ENCODE data around the gene NDST3.

Gene NDST3

GRCh38 chr4:118268780-118269179 is 234.5 kb downstream of the NDST3 start:
- no peak overlapping the region for H3K27ac ChIP-seq (replicated peaks)
- TF ChIP-seq GABPA (IDR thresholded peaks at IDR 0.05; ENCODE audit: low read depth) (no peak), POLR2AphosphoS5 (IDR thresholded peaks at IDR 0.05; ENCODE audit: low read depth) (no peak), CTCF (IDR thresholded peaks at IDR 0.05; ENCODE audit: insufficient read depth, low read length) (no peak), REST (IDR thresholded peaks at IDR 0.05; ENCODE audit: insufficient replicate concordance, low read depth) (no peak), SPI1 (IDR thresholded peaks at IDR 0.05; ENCODE audit: borderline replicate concordance, low read depth) (no peak)
- DNase-seq (ENCODE audit: low read depth in 1 of 2, low spot score in 1 of 2) = no peak
- H3K4me3 ChIP-seq (replicated peaks; ENCODE audit: insufficient read depth, low read length) = no peak overlapping the region
- H3K27me3 ChIP-seq (ENCODE audit: insufficient read depth, poor library complexity, severe bottlenecking) = no peaks in the 10 kb centered on the region

- Histone ChIP-seq H3K4me3 (replicated peaks; ENCODE audit: insufficient read depth, low read length) (no peak overlapping the region), H3K27ac (replicated peaks) (no peak overlapping the region), H3K27me3 (ENCODE audit: insufficient read depth, poor library complexity, severe bottlenecking) (no peaks in the 10 kb centered on the region)
- TF ChIP-seq CTCF (IDR thresholded peaks at IDR 0.05; ENCODE audit: insufficient read depth, low read length) = peak; percentile 22
- TF ChIP-seq SPI1 (IDR thresholded peaks at IDR 0.05; ENCODE audit: borderline replicate concordance, low read depth) = no peak
- TF ChIP-seq REST (IDR thresholded peaks at IDR 0.05; ENCODE audit: insufficient replicate concordance, low read depth) = no peak
- TF ChIP-seq GABPA (IDR thresholded peaks at IDR 0.05; ENCODE audit: low read depth) = no peak
- no peak for TF ChIP-seq POLR2AphosphoS5 (IDR thresholded peaks at IDR 0.05; ENCODE audit: low read depth)
- DNase-seq (ENCODE audit: low read depth in 1 of 2, low spot score in 1 of 2) = no peak
Observed at GRCh38 chr4:118270492-118270891, 236.2 kb downstream of the NDST3 start.

GRCh38 chr4:118271788-118272187 is 237.5 kb downstream of the NDST3 start:
- DNase-seq (ENCODE audit: low read depth in 1 of 2, low spot score in 1 of 2) = no peak
- no peaks in the 10 kb centered on the region for H3K27me3 ChIP-seq (ENCODE audit: insufficient read depth, poor library complexity, severe bottlenecking)
- no peak overlapping the region for H3K4me3 ChIP-seq (replicated peaks; ENCODE audit: insufficient read depth, low read length)
- H3K27ac ChIP-seq (replicated peaks) = no peak overlapping the region
- TF ChIP-seq REST (IDR thresholded peaks at IDR 0.05; ENCODE audit: insufficient replicate concordance, low read depth) (no peak), SPI1 (IDR thresholded peaks at IDR 0.05; ENCODE audit: borderline replicate concordance, low read depth) (no peak), CTCF (IDR thresholded peaks at IDR 0.05; ENCODE audit: insufficient read depth, low read length) (no peak), POLR2AphosphoS5 (IDR thresholded peaks at IDR 0.05; ENCODE audit: low read depth) (no peak), GABPA (IDR thresholded peaks at IDR 0.05; ENCODE audit: low read depth) (no peak)
